GM19467 (cell line): Measurements from ENCODE around the gene ABCC1.
"Not testable (repeated sequence)": the region's sequence is repeated elsewhere in the genome, so short reads cannot be mapped to it uniquely, and the experiment has no call there.

Source experiments
- ATAC-seq: cut with Tn5 transposase; IDR thresholded peaks from one replicate; pipeline ENCODE4 v1.9.1; 2021; ENCODE audit warnings: mild to moderate bottlenecking, moderate library complexity; ENCODE audit not compliant: unreplicated experiment

The ABCC1 gene

DNA sequence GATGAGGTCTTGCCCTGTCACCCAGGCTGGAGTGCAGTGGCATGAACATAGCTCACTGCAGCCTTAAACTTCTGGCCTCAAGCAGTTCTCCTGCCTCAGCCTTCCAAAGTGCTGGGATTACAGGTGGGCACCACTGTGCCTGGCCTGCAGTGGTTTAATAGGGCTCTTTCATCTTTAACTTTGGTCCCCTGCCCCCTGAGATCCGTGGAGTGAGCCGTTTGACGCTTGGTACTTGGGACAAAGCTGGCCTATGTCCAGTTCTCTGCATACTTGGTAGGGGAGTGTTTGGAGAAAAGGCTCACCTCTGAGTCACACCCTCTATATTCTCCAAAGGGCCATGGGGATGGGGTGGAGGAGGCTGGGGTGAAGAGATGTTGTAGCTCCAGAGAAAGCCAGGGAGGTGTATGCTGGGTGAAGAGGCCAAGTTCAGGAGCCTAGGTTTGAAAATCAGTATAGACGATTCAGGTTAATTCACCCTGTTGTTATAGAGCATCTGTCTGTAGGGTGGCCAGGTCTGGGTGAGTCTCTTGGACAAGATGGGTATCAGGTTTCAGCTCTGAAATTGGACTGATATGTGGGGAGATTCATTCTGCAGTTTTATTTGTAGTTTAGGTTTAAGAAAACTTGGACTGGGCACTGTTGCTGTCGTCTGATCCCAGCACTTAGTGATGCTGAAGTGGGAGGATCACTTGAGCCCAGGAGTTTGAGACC, 17.6 kb downstream of the ABCC1 start:
- no peak for ATAC-seq

DNA sequence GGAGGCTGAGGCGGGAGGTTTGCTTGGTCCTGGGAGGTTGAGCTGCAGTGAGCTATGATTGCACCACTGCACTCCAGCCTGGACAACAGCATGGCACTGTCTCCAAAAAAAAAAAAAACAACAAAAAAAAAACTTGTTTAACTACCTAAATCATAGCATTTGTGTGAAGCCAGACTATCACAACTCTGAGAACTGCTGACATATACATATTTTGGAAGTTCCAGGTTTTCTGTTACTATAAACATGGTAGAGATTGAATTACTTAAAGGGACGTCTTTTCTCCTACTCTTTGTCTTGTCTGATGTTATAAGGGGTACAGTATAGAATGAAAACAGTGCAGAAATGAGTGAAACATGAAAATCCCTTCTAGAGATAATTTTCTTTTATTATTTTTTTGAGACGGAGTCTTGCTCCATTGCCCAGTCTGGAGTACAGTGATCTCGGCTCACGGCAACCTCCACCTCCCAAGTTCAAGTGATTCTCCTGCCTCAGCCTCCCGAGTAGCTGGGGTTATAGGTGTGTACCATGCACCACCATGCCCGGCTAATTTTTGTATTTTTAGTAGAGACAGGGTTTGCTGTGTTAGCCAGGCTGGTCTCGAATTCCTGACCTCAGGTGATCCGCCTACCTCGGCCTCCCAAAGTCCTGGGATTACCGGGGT, 18.4 kb downstream of the ABCC1 start:
- ATAC-seq, result no peak

DNA sequence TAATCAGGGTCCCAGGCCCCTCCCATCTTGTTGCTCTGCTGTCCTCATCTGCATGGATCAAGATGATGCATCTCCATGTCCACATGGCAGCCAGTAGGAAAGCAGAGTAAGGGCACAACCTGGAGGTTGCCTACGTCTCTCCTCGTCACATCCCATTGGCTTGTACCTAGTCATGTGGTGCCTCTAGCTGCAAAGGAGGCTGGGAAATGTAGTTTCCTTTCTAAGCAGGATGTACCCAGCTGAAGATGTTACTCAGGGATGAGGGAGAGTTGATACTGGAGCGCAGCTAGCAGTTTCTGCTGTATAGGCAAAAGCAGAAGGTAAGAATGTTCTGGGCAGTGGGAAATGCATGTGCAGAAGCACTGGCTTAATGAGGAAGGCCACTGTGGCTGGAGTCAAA, 20.8 kb downstream of the ABCC1 start:
- no peak for ATAC-seq

DNA sequence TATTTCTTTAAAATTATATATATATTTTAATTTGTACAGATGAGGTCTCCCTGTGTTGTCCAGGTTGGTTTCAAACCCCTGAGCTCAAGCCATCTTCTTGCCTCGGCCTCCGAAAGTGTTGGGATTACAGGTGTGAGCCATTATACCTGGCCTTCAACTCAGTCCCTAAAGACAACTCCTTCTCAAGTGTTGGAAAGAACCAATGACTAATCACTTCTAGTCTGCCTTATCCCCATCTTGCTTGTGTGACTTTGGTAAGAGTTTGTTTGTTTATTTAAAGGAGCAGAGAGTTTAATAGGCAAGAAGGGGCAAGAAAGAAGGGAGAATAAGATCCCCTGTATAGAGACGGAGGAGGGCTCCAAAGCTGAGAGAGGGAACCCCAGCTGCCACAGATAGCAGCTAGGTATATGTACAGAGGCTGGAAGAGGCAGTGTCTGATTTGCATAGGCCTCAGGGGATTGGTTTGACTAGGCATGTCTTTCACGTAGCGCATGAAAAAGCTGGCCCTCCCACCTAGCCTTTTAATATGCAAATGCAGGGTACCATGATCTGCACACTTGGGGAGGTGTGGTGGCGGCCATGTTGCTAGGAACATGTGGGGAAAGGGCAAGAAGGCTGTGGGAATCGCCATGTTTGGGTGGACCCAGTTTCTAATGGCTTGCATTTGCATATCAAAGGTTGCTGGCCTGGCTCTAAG, 21.5 kb downstream of the ABCC1 start:
- ATAC-seq, result no peak

DNA sequence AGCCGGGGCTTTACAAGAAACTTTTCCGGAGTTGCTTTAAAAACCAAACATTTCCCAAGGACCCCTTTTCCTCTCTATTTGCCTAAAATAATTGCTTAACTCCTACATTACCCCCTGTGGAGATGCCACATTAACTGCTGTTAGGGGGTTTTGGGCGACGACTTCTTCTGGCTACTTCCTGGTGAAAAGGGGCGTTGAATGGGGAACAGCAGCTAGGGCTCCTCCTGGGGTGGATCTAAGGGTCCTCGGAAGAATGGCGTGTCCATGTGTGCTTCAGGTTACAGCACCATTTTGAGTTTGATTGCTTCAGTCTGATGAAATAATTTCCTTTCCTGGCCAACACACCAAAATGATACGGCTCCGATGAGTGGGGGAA, 22.0 kb downstream of the ABCC1 start:
- no peak for ATAC-seq

DNA sequence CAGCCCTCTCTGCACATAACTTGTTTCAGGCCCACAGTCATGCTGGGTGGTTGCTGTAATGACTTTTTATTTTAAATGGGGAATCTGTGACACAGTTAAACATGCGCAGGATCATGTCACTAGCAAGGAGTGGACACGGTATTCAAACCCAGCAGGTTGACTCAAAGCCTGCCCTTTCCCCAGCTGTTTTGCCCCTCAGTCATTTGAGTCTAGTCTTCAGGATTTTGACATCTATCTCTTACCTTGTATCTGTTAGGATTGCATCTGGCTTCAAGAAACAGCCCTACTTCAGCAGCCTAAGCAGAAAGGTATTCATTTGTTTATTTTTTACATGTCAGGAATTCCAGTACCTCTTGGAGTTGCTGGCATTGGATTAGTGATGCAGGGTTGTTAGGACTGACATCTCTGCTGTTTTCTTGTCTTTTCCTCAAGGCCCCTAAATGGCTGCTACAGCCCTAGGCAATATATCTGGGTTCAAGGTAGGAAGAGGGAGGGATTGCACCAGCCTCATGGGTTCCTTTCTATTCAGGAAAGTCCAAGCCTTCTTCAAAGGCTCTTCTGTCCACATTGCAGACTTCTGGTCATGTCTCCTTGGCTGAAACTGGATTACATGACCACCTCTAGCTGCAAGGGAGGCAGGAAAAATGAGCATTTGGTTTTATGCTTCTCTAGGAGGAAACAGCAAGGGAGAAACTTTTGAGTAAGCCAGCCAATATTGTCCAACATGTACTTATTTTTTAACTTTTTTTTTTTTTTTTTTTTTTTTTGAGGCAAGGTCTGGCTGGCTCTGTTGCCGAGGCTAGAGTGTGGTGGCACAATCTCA, 22.8 kb downstream of the ABCC1 start:
- no peak for ATAC-seq

DNA sequence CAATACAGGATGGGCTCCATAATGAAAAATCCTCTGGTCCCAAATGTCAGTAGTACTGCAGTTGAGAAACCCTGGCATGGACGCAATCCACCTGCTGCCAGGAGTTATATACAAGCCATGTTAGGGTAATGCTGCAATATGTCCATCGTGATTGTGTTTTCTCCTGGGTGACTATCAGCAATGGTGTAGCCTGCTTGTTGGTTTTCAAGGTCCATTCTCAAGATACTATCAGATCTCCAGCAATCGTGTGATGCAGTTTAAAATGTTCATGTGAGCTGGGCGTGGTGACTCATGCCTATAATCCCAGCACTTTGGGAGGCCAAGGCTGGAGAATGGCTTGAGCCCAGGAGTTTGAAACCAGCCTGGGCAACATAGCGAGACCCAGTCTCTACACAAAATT, 24.0 kb downstream of the ABCC1 start:
- no peak for ATAC-seq

DNA sequence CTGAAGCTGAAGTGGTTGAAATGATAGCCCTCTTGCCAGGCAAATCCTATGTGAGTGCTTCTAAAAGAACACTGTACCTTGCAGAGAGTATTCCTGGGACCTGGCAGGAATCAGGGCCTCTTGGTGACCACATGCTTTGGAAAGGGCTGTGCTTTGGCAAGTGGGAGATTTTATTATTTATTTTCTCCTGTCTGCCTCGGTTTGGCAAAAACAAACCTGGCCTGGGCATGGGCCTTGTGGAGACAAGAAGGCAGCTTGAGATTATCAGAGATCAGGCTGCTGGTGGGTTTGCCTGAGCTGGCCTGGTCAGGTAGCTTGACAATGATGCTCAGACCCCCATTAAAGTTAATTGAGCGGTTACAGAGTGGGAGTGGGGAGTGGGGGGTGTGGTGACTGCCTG, 24.6 kb downstream of the ABCC1 start:
- ATAC-seq, result no peak

DNA sequence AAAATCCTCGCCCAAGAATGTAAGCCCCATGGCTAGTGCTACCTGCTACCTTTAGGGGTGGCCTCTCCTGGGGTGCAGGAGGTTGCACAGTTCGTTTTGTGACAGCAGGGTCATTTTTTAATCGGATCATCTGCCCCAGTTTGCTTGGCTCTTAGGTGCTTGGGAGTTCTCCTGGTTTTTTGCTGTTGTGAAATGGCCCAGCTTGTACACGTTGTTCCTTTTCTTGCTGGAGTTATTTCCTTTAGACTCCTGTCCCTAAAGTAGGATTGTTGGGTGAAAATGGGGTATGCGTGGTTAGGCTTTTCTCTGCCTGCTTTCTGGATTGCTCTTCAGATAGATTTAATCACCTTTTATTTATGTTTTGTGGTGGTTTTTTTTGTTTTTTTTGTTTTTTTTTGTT, 25.8 kb downstream of the ABCC1 start:
- no peak for ATAC-seq

DNA sequence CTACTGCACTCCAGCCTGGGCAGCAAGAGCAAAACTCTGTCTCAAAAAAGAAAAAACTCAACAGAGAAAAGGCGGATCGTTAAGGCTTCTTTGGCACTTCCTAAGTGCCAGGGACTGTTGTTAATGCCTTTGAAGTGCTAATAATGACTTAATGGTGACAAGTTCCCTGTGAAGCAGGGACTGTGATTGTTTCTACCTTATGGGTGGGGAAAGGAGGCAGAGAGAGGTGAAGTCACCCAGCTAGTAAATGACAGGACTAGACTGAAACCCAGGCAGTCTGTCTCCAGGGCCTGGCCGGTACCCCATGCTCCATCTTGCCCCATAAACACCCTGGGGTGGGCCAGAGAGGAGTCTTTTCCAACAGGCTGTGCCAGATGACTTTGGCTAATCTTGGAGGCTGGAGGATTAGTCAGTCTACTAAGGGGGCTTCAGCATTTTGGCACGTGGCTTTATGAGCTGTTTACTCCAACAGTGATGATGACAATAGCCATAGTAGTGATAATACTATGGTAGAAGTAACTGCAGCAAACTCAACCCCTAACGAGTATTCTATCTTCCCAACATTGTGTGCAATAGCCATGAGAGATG, 26.9 kb downstream of the ABCC1 start:
- ATAC-seq, result no peak

DNA sequence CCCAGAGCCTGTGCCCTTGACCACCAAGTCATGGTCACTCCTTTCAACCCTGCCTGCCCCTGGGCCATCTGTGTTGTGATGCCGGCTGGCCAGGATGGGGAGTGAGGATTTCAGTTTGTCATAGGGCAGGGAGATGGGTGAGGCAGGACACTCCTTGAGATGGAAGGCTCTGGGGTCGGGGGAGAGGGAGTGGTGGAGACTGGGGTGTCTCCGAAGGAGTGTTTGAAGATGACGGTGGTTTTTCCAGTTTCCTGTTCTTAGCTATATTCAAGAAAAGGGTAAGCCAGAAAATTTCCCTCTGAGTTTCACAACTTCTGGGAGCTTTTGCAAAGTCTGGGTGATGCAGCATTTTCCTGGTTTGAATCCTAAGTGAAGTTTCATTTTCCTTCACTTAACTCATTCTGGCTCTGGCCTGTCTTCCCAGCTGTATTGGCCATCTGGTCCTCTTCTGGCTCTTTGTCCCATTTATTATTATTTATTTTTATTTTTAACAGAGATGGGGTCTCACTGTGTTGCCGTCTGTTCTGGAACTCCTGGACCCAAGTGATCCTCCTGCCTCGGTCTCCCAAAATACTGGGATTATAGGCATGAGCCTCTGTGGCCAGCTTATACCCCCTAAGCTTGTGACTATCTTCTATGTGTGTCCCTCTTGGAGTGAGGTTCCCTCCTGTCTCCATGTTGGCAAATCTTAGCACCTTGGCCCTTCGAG, 27.7 kb downstream of the ABCC1 start:
- ATAC-seq, result no peak

DNA sequence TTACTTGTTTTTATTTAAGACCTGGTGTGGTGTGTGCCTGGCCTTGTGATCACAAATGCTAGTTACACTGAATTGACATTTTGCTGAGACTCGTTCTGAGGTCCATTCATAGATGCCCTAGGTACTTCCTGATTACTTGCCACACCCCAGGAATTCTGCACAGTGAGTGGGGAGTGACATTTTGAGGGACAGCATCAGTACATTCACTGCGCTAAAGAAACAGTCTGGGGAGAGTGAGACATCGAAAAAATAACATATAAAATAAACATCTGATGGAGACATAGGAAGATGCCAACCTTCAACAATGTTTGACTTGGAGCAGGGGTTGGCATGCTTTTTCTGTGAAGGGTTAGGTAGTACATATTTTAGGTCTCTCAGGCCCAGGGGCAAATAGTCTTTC, 30.4 kb downstream of the ABCC1 start:
- ATAC-seq, result no peak

DNA sequence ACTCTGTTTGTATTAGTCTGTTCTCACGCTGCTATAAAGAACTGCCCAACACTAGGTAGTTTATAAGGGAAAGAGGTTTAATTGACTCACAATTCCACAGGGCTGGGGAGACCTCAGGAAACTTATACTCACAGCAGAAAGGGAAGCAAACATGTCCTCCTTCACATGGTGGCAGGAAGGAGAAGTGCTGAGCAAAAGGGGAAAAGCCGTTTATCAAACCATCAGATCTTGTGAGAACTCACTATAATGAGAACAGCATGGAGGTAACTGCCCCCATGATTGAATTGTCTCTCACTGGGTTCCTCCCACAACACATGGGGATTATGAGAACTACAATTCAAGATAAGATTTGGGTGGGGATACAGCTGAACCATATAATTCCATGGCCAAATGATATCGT, 30.9 kb downstream of the ABCC1 start:
- ATAC-seq, result no peak

DNA sequence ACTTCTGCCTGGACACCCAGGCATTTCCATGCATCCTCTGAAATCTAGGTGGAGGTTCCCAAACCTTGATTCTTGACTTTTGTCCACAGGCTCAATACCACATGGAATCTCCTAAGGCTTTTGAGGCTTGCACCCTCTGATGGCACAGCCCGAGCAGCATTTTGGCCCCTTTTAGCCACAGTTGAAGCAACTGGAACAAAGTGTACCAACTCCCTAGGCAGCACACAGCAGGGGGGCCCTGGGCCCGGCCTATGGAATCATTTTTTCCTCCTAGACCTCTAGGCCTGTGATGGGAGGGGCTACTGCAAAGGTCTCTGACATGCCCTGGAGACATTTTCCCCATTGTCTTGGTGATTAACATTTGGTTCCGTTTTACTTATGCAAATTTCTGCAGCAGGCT, 32.0 kb downstream of the ABCC1 start:
- no peak for ATAC-seq

DNA sequence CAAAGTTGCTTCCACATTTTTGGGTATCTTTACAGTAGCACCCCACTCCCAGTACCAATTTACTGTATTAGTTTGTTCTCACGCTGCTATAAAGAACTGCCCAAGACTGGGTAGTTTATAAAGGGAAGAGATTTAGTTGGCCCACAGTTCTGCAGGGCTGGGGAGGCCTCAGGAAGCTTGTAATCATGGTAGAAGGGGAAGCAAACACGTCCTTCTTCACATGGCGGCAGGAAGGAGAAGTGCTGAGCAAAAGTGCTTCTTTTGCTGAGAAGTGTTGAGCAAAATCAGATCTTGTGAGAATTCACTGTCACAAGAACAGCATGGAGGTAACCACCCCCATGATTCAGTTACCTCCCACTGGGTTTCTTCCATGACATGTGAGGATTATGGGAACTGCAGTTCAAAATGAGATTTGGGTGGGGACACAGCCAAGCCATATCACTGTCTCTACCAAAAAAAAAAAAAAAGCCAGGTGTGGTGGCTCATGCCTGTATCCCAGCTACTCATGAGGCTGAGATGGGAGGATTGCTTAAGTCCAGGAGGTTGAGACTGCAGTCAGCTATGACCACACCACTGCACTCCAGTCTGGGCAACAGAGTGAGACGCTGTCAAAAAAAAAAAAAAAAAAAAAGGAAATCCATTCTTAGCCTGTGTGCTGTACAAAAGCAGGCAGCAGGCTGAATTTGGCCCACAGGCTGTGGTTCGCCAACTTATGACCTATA, 32.9 kb downstream of the ABCC1 start:
- not testable (repeated sequence) for ATAC-seq

DNA sequence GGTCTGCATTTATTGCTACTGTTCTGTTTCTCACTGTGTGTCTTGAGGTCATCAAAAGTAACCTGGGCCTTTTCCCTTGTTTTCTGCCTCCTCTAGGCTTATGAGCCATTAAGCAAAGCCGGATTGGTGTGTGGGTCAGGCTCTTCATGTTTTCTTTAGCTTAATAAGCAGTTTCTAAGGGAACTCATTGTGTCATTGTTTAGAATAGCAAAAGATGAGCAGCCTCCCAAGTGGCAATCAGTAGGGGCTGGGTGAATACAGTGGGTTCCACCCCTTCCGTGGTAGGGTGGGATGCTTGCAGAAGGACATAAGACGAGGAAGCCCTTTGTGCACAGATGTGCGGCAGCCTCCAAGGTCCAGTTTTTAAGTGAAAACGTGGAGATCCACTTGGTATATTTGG, 34.5 kb downstream of the ABCC1 start:
- no peak for ATAC-seq

DNA sequence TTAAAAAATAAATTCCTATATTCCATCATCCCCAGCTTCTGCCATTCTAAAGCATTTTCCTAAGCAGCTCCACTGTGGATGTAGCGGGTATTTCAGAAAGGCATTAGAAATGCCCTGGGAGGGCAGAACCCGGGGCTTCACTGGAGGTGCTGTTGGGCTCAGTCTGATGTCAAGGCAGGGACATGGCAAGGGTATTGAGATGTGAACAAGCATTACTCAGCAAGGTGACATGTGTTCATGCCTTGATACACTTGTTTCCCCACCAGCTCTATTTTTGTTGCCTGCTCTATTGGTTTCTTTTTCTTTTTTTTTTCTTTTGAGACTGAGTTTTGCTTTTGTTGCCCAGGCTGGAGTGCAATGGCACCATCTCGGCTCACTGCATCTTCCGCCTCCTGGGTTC, 35.7 kb downstream of the ABCC1 start:
- no peak for ATAC-seq

DNA sequence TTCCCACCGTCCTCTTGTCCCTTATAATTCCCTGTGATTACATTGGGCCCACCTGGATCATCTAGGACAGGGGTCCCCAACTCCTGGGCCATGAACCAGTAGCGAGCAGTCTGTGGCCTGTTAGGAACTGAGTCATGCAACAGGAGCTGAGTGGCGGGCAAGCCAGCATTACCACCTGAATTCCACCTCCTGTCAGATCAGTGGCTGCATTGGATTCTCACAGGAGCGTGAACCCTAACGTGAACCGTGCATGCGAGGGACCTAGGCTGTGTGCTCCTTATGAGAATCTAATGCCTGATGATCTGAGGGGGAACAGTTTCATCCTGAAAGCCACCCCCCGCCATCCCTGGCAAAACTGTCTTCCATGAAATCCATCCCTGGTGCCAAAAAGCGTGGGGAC, 36.8 kb downstream of the ABCC1 start:
- ATAC-seq, result no peak

DNA sequence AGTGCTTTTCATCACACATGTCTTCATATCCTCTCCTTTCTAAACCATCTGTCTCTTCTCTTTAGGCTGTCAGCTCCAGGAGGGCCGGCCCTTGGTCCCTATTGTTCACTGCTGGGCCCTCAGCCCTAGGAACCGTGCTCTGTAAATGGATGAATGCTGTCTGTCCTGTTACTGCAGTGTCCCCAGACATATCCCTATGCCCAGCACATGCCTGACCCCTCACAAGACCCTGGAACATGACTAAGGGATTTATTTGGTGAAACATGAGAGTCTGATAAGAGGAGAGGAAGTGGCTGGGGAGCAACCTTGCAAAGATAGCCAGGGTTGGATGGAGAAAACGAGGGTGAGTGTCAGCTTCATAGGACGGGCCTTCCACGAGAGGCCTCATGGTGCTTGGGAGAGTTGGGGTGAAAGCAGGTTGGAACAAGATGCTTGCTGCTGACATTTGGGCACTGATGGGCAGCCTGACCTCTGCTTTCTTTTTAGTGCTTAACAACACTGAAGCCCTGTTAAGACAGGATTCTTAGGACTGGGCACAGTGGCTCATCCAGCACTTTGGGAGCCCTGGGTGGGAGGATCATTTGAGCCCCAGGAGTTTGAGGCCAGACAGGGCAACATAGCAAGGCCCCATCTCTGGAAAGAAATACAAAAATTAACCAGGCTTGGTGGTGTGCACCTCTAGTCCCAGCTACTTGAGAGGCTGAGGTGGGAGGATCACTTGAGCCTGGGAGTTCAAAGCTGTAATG, 39.0 kb downstream of the ABCC1 start:
- no peak for ATAC-seq
